HAP-1 (cell line): Measurements from ENCODE around the gene C22orf42.
"Not testable (repeated sequence)": the region's sequence is repeated elsewhere in the genome, so short reads cannot be mapped to it uniquely, and the experiment has no call there.

Source experiments
- DNase-seq, 2 experiments: peaks; one replicate each; pipeline ENCODE4 v3.0.0-alpha.2; 2016 to 2020; ENCODE audit warnings: low spot score in 2 of 2
- H3K27me3 ChIP-seq: fragments of 250-450 bp; sonication (Bioruptor Pico); 2 replicates; pipeline ENCODE4 v1.5.1; 2020; ENCODE audit warnings: low read depth, mild to moderate bottlenecking, moderate library complexity
- H3K36me3 ChIP-seq: fragments of 250-450 bp; sonication (Bioruptor Pico); replicated peaks from 2 replicates; pipeline ENCODE4 v1.5.1; 2020; ENCODE audit warnings: mild to moderate bottlenecking
- H3K4me1 ChIP-seq: fragments of 250-450 bp; sonication (Bioruptor Pico); 2 replicates; pipeline ENCODE4 v1.5.1; 2020; ENCODE audit warnings: mild to moderate bottlenecking
- H3K4me3 ChIP-seq: fragments of 250-450 bp; sonication (Bioruptor Pico); 2 replicates; pipeline ENCODE4 v1.5.1; 2020; ENCODE audit warnings: mild to moderate bottlenecking, moderate library complexity
- H3K9me3 ChIP-seq: fragments of 250-450 bp; sonication (Bioruptor Pico); 2 replicates; pipeline ENCODE4 v1.5.1; 2020; ENCODE audit warnings: mild to moderate bottlenecking, moderate library complexity
- in situ Hi-C: fragments of 300-500 bp; cut with MboI; formaldehyde crosslinking; loops from 3 replicates; pipeline ENCODE4 v1.14.3; 2020; ENCODE audit warnings: low sequenced_read_pairs, inconsistent platforms, mixed read lengths

The C22orf42 gene

DNA sequence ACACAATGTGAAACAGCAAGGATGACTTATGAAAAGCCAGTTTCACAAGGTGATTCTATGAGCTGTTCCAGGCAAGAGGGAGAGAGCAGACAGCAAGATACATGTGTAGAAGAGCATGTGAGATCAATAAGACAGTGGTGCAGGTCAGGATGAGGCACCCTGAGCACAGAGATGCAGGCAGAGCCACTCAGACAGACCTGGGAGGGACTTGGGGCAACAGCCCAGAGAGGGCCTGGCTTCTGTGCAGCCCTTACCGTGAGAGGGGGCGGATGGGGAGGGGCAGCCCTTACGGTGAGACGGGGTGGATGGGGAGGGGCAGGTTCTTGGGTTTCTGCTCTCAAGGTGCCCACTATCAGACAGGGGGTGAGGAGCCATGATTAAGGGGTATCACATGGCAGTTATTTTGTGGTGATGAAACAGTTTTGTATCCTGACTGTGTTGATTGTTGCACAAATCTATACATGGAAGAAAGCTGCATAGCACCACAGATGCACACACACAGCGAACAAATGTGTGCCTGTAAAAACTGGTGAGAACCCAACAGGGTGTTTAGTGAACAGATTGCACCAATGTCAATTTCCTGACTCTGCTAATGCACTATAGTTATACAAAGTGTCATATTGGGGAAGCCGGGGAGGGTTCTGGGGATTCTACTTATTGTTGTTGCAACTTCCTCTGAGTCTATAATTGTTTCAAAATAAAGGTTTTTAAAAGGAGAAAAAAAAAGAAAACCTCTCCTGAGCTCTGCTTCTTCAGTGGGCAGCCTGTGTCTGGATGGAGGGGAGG is 5.2 kb upstream of the C22orf42 start:
- Histone ChIP-seq H3K4me3 (no peak overlapping the region), H3K4me1 (no peaks in the 10 kb centered on the region), H3K9me3 (no peaks in the 10 kb centered on the region), H3K36me3 (no peaks in the 10 kb centered on the region), H3K27me3 (peaks cover 13% of the 10 kb centered on the region)
- DNase-seq = no peak
- in situ Hi-C loops = no loop called here

DNA sequence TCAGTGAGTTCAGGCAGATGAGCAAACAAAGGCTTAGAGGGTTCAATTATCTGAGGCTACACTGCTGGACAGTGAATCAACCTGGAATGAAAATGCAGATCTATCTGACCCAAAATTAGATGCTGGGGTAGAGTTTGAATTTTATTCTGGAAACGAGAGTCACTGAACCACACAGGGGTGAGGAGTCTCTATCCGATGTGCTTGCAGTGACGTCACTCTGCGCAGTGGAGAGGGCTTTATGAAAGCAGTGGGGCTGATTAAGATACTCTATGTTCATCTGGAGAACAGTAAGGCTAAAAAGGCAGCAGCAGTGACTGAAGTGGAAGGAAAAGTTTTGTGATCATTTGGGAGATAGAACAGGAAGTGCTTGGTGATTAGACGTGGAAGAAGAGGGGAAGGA is 1.3 kb upstream of the C22orf42 start:
- H3K36me3 ChIP-seq, in situ Hi-C loops, H3K9me3 ChIP-seq, H3K4me3 ChIP-seq, H3K4me1 ChIP-seq, DNase-seq: not testable (repeated sequence)
- H3K27me3 ChIP-seq = peaks cover 13% of the 10 kb centered on the region

DNA sequence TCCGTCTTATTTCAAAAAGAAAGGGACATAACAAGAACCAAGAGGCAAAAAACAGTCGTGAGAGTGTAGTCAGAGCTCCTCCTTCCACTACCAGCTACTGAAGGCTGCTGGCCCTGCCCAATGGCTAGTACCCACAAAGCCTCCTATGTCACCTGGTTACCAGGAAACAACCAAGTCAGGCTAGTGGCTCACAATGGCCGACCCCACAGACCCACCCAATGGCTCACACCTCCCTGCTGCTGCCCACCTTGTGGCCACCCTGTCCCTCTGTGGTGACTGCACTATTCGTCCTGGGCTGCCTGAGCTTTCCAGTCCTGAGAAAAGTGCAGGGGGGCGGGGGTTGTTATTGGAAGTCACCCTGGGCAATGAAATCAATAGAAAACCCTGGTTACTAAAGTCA is 1.5 kb downstream of the C22orf42 start:
- H3K36me3 ChIP-seq, H3K9me3 ChIP-seq, H3K4me3 ChIP-seq, H3K4me1 ChIP-seq, in situ Hi-C loops, DNase-seq: not testable (repeated sequence)
- peaks cover 12% of the 10 kb centered on the region for H3K27me3 ChIP-seq

DNA sequence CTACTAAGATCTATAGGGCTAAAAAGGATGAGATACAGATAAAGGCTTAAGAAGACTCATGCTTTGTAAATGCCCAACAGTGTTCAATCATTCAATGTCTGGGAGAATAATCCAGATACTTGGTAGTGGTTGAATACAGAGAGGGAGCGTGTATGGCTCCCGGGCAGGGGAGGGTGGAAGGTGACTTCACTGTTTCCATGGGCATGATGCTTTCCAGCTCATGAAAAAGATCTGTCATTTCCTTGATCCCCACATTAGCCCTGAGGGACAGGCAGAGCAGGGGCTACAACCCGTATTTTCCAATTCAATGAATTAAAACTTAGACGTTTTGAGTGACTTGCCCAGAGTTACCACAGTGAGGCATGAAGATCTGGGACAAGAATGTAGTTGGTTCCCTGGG is 4.4 kb downstream of the C22orf42 start:
- H3K4me1 ChIP-seq, H3K4me3 ChIP-seq, H3K9me3 ChIP-seq, in situ Hi-C loops, H3K27me3 ChIP-seq, DNase-seq, H3K36me3 ChIP-seq: not testable (repeated sequence)

DNA sequence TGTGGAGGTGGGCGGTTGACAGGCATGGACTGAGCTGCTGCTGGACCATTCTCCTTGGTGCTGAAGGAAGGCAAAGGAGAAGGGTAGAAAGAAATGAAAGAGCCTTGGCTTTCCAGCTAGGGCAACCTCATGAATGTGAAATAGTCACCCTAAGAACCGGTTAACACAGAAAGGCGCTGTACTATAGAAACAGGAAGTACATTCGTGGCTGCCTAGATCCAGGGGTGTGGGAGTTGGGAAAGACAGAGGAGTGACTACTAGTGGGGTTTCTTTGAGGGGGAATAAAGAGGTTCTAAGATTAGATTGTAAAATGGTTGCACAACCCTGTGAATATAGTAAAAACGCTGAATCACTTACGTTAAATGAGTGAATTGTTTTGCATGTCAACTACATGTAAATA is 7.5 kb downstream of the C22orf42 start:
- H3K36me3 ChIP-seq, in situ Hi-C loops, H3K4me3 ChIP-seq, H3K27me3 ChIP-seq, H3K4me1 ChIP-seq, DNase-seq, H3K9me3 ChIP-seq: not testable (repeated sequence)

DNA sequence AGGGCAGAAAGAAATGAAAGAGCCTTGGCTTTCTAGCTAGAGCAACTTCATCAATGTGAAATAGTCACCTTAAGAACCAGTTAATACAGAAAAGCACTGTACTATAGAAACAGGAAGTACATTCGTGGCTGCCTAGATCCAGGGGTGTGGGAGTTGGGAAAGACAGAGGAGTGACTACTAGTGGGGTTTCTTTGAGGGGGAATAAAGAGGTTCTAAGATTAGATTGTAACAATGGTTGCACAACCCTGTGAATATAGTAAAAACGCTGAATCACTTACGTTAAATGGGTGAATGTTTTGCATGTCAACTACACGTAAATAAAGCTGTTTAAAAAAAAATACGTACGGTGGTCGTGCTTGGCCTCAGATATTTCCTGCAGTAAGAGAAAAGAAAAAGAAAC is 8.5 kb downstream of the C22orf42 start:
- H3K4me1 ChIP-seq, H3K9me3 ChIP-seq, H3K36me3 ChIP-seq, H3K27me3 ChIP-seq, H3K4me3 ChIP-seq, in situ Hi-C loops, DNase-seq: not testable (repeated sequence)

DNA sequence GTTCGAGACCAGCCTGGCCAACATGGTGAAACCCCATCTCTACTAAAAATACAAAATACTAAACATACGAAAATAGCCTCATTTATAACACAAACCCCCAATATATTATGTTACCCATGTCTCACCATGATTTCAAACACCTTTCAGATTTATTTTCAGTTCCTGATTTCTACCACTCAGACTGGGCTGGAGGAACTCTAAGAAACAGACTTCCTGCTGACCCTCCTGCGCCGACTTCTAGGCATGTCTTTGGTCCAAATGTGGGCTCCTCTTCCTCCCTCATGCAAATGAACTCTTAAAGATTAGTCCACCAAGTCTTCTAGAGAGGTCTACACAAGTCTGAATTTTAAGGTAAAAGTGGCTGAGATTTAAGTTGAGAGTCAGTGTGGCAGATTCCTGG is 10.7 kb downstream of the C22orf42 start:
- H3K4me1 ChIP-seq, DNase-seq, H3K36me3 ChIP-seq, H3K9me3 ChIP-seq, in situ Hi-C loops, H3K4me3 ChIP-seq, H3K27me3 ChIP-seq: not testable (repeated sequence)

DNA sequence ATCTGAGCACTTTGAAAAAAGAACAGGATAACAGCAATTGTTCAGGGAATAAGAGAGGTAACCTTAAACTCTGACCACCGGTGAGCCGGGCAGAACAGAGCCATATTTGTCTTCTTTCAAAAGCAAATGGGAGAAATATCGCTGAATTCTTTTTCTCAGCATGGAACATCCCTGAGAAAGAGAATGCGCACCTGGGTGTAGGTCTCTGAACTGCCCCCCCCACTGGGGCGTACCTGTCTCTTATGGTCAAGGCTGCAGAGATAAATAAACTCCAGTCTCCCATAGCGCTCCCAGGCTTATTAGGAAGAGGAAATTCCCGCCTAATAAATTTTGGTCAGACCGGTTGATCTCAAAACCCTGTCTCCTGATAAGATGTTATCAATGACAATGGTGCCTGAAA is 12.0 kb downstream of the C22orf42 start:
- H3K4me1 ChIP-seq, H3K9me3 ChIP-seq, H3K27me3 ChIP-seq, in situ Hi-C loops, DNase-seq, H3K36me3 ChIP-seq, H3K4me3 ChIP-seq: not testable (repeated sequence)

DNA sequence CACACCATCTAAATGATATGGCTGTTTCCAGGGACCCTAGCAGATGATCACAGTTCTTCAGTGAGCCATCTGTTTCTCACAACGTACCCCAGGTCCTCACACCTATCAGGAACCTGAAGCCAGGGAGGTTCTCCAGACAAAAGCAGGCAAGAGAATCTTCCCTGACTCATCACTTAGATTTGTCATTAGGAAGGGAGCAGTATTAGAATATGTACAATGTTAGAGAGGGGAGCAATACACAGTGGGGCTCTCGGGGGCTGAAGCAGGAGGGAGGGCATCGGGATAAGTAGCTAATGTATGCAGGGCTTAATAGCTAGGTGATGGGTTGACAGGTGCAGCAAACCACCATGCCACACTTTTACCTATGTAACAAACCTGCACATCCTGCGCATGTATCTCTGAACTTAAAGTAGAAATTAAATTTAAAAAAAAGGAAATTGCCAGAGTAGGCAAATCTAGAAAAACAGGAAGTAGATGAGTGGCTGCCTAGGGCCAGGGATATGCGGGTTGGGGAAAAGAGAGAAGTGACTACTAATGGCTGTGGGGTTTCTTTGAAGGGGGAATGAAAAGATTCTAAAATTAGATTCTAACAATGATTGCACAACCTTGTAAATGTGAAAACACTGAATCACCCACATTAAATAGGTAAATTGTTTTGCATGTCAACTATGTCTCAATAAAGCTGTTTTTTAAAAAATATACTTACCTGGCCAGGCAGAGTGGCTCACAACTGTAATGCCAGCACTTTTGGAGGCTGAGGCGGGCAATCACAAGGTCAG is 14.4 kb downstream of the C22orf42 start:
- no peaks in the 10 kb centered on the region for H3K4me1 ChIP-seq
- in situ Hi-C loops = no loop called here
- DNase-seq = no peak

DNA sequence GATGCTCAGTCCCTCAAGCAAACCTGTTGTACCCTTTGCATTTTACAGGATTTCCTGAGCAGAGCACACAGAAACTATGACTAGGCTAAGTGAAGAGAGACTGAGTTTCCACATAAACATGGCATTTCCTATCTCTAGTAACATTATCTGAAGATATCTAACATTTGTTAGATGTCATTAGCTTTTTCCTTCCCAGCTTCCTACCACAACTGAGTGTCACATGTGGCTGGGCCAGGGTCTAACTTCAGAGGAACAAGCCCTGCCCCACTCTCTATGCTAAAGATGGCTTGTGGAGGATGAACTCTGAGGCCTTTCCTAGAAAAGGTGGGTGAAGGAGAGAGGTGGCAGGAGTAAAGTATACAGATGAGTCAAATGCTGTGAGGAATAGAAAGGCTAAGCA is 16.5 kb downstream of the C22orf42 start:
- H3K4me3 ChIP-seq = no peak overlapping the region
- DNase-seq = no peak
- no peaks in the 10 kb centered on the region for H3K9me3 ChIP-seq
- no peaks in the 10 kb centered on the region; the same call in 1 of the 2 replicates for H3K4me1 ChIP-seq
- H3K36me3 ChIP-seq = no peaks in the 10 kb centered on the region
- in situ Hi-C loops = no loop called here
- H3K27me3 ChIP-seq = 0 out of 2 replicates have a peak, but pooled peaks cover 2% of the 10 kb centered on the region

More for the DNA sequence above, 14.4 kb downstream of the C22orf42 start:
- Histone ChIP-seq H3K36me3 (no peaks in the 10 kb centered on the region), H3K27me3 (no peaks in the 10 kb centered on the region), H3K4me3 (no peak overlapping the region), H3K9me3 (no peaks in the 10 kb centered on the region)

DNA sequence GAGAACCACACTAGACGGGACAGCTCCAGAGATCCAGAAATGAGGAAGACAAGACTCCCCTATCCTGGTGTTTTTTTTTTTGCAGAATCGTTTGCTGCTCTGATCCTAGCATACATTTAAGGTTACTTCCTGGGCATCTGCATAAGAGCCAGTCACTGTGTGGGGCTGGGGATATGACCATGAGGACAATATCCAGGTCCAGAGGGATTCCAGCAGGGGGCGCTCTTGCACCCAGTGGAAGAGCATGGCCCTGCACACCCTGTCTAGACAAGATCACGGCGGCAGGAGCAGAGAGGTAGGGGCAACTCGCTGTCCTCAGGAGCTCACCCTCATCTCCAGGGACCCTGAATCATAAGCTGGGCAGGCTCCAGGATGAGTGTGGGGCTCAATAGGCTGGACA is 18.4 kb downstream of the C22orf42 start:
- DNase-seq, H3K9me3 ChIP-seq, H3K4me1 ChIP-seq, H3K36me3 ChIP-seq, in situ Hi-C loops, H3K27me3 ChIP-seq, H3K4me3 ChIP-seq: not testable (repeated sequence)

DNA sequence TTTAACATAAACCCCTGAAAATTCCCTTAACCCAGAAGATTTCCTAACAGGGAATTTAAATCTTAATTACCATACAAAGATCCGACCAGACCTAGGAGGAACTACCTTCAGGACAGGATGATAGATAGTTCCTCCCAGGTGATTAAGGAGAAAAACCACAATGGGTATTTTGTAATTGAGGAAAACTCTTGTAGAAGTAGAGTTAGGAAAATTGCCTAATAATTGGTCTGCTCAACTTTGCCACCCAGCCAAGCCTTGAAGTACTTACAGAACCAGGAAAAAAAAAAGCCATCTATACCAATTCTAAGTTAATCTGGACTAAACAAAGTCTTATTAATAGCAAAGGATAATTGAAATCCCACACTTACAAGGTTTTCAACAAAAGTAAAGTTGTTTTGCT is 20.5 kb downstream of the C22orf42 start:
- in situ Hi-C loops, H3K4me3 ChIP-seq, DNase-seq, H3K9me3 ChIP-seq, H3K36me3 ChIP-seq, H3K27me3 ChIP-seq, H3K4me1 ChIP-seq: not testable (repeated sequence)

DNA sequence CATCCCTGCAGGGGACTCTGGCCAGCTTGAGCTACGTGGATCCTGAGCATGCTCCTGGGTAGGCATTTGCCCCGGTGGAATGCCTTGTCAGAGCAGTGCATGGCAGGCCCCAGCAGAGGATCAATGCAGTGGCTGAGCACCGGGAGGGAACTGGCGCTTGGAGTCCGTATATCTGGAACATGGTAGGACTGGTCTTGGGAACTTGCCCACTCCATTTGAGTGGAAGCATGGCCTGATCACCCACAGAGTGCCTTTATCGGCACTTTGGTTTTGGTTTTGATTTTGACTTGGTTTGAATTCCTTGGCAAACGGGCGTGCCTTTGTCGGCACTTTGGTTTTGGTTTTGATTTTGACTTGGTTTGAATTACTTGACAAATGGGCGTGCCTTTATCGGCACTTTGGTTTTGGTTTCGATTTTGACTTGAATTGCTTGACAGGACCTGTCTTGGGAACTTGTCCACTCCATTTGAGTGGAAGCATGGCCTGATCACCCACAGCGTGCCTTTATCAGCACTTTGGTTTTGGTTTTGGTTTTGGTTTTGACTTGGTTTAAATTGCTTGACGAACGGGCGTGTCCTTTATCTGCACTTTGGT is 21.3 kb downstream of the C22orf42 start:
- DNase-seq = peak in 1 of 2 experiments; percentile 22
- H3K36me3 ChIP-seq, H3K27me3 ChIP-seq, H3K4me1 ChIP-seq, H3K9me3 ChIP-seq, in situ Hi-C loops: not testable (repeated sequence)
- H3K4me3 ChIP-seq = peak overlapping the region; percentile 24

DNA sequence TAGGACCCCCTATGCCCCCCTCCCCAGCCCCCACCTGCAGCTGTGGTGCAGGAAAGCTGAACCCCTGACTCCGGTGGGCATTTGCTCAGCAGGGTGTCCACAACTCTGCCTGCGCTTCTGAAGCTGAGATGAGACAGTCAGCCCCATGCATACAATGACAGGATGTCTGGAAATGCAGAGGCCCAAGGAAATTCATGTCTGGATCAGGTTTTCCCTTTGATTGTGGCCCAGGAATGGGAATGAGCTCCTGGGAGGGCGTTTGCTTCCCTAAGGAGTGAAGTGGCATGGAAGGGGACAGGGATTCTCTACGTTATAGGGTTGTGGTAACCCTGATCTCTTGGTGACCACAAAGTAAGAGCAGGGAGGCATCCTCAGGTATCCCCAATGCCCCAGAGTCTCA is 22.2 kb downstream of the C22orf42 start:
- H3K27me3 ChIP-seq, H3K9me3 ChIP-seq, H3K4me1 ChIP-seq, H3K36me3 ChIP-seq, DNase-seq, H3K4me3 ChIP-seq, in situ Hi-C loops: not testable (repeated sequence)
